ENCODE measurements around the gene ZNF335. TPM values are rescaled to one million over a fixed set of nuclear protein-coding genes. Genes with fewer than 3 reads are reported as not detected.
A peak's percentile ranks its signal among the peaks of the same experiment; 100 is the strongest.

The ZNF335 gene
- total and polyA plus RNA-seq, 11 donors = 5.6 to 14.9 (median 7.5) TPM

DNA sequence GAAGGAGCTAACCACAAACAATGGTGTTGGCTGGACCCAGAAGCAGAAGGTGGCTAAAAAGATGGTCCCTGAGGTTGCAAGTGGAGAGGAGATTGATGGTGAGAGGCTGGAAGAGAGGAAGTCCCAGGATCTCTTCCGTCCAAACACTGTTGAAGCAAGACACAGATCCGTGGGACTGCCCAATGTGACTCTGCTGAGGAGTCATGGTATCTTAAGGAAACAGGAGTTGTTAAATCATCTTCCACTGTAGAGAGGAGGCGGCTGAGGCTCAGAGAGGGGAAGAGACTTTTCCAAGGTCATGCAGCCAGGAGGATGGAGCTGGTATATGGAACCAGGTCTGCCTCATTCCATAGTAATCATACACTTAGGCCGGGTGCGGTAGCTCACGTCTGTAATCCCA lies 4.1 kb upstream of the ZNF335 start:
- H3K9me3 ChIP-seq = no peaks in the 10 kb centered on the region
- H3K36me3 ChIP-seq = no peaks in the 10 kb centered on the region
- no peak overlapping the region for H3K27ac ChIP-seq
- no peak overlapping the region for H3K4me3 ChIP-seq
- ATAC-seq (no peak), DNase-seq (no peak)
- peaks cover 0 to 9% (median 0%) of the 10 kb centered on the region in 12 donors for H3K4me1 ChIP-seq
- intact Hi-C loops (cut with DNase I) = loop anchor here in 3 of 10 donors (10.0 kb wide), 2 partner anchors 109 to 181 kb away; partner anchors contain the start of genes DNTTIP1 (in 2 of the 3), WFDC3 (in 2 of the 3) and NCOA5 (in 1 of the 3)
- H3K27me3 ChIP-seq = peaks cover 0 to 6% (median 0%) of the 10 kb centered on the region in 9 donors
- TF ChIP-seq, protein P1, sequence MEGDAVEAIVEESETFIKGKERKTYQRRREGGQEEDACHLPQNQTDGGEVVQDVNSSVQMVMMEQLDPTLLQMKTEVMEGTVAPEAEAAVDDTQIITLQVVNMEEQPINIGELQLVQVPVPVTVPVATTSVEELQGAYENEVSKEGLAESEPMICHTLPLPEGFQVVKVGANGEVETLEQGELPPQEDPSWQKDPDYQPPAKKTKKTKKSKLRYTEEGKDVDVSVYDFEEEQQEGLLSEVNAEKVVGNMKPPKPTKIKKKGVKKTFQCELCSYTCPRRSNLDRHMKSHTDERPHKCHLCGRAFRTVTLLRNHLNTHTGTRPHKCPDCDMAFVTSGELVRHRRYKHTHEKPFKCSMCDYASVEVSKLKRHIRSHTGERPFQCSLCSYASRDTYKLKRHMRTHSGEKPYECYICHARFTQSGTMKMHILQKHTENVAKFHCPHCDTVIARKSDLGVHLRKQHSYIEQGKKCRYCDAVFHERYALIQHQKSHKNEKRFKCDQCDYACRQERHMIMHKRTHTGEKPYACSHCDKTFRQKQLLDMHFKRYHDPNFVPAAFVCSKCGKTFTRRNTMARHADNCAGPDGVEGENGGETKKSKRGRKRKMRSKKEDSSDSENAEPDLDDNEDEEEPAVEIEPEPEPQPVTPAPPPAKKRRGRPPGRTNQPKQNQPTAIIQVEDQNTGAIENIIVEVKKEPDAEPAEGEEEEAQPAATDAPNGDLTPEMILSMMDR (IDR thresholded peaks at IDR 0.05) = no peak
- TF ChIP-seq POLR2A (IDR thresholded peaks at IDR 0.05) = no peak
- 73 to 86% (median 77%) methylated on average over 6 of the region's 6 CpGs for WGBS, 4 donors

DNA sequence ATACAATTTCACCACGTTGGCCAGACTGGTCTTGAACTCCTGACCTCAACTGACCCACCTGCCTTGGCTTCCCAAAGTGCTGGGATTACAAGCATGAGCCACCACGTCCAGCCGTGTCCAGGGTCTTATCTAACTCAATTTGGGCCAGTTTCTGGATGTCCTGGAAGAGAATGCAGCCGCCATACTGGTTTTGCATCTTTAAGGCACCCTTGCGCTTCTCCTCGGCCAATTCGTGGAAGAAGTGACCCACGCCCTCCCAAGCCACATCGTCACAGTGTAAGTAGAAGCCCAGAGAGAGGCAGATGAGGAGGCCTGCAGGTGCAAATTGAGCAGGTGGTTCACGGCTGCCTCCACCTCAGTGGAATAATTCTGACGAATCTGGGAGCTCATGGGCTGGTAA lies 3.7 kb upstream of the ZNF335 start:
- intact Hi-C loops (cut with DNase I) = loop anchor here in 3 of 10 donors (10.0 kb wide), 2 partner anchors 109 to 181 kb away; partner anchors contain the start of genes DNTTIP1 (in 2 of the 3), WFDC3 (in 2 of the 3) and NCOA5 (in 1 of the 3)
- Histone ChIP-seq H3K27me3 (peaks cover 0 to 6% (median 0%) of the 10 kb centered on the region in 9 donors), H3K4me1 (peaks cover 0 to 13% (median 1%) of the 10 kb centered on the region in 12 donors), H3K9me3 (no peaks in the 10 kb centered on the region), H3K27ac (no peak overlapping the region), H3K36me3 (no peaks in the 10 kb centered on the region), H3K4me3 (no peak overlapping the region)
- DNase-seq (no peak), ATAC-seq (no peak)
- 83 to 87% (median 85%) methylated on average over 11 of the region's 11 CpGs for WGBS, 4 donors
- no peak for TF ChIP-seq POLR2A (IDR thresholded peaks at IDR 0.05)
- TF ChIP-seq, protein P1 (IDR thresholded peaks at IDR 0.05) = no peak

DNA sequence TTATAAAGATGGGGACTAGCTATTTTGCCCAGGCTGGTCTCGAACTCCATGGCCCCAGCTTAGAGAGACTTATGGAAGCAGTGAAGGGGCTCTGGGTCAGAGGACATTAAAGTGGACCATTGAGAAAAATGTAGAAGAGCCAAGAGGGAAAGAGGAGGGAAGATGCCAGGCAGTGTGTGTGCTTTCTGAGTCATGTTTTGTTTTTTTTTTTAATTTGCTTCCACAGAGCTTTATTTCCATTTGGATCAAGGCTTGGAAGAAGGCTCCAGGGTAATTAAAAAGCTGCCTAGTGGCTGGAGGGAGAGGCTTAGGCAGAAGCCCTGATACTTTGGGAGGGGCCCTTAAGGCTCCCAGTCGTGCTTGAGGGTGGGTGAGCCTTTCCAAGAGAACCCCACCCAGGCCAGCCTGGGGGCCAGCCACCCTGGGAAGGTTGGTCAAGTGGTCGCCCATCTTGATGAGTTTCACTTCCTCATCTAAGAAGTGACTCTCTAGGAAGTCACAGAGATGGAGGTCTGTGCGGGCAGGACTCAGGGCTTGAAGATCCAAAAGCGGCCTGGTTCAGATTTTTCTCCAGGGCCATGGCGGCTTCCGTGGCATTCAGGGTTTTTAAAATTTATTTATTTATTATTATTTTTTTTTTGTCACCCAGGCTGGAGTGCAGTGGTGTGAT lies 3.0 kb upstream of the ZNF335 start:
- ATAC-seq (no peak), DNase-seq (no peak)
- no peaks in the 10 kb centered on the region for H3K27me3 ChIP-seq
- TF ChIP-seq, protein P1 (IDR thresholded peaks at IDR 0.05) = no peak
- no peak for TF ChIP-seq POLR2A (IDR thresholded peaks at IDR 0.05)
- H3K27ac ChIP-seq = no peak overlapping the region
- no peak overlapping the region for H3K4me3 ChIP-seq
- no peaks in the 10 kb centered on the region for H3K9me3 ChIP-seq
- no peaks in the 10 kb centered on the region for H3K36me3 ChIP-seq
- intact Hi-C loops (cut with DNase I) = loop anchor here in 5 of 10 donors (5.0 to 10.0 kb wide), 4 partner anchors 43 to 180 kb away; partner anchors contain the start of genes DNTTIP1 (in 2 of the 5), WFDC3 (in 2 of the 5), CTSA (in 1 of the 5) and NCOA5 (in 1 of the 5)
- peaks cover 0 to 20% (median 7%) of the 10 kb centered on the region in 12 donors for H3K4me1 ChIP-seq
- 76 to 82% (median 80%) methylated on average over 7 of the region's 7 CpGs for WGBS, 4 donors

DNA sequence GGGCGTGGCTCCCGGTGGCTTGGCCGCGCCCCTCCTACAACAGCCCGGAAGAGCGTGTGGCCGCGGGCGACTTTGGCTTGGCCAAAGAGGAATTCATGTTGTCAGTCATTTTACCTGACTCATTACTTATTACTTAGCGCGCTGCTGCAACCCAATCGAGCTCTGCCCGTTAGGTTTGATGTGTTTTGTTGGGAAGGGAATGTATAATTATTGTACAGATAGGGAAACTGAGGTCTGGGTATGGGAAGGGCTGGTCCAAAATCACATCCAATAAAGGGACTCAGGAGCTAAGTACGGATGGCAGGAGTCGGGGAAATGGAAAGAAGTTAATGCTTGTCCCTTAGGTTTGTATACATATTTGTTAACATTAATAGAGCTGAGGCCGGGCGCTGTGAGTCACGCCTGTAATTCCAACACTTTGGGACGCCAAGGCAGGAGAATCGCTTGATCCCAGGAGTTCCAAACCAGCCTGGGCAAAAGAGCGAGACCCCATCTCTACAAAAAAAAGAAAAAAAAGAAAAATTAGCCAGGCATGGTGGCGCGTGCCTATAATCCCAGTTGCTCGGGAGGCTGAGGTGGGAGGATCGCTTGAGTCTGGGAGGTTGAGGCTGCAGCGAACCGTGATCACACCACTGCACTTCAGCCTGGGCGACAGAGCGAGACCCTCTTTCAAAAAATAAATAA lies 639 bp upstream of the ZNF335 start:
- intact Hi-C loops (cut with DNase I) = loop anchor here in 5 of 10 donors (1.0 to 10.0 kb wide), 6 partner anchors 37 to 434 kb away; partner anchors contain the start of genes DNTTIP1 (in 2 of the 5), WFDC3 (in 2 of the 5), CTSA (in 1 of the 5) and ELMO2 (in 1 of the 5)
- Histone ChIP-seq H3K27ac (peak overlapping the region; percentile 90 to 100 (median 98)), H3K27me3 (no peaks in the 10 kb centered on the region), H3K9me3 (no peaks in the 10 kb centered on the region), H3K4me1 (peaks cover 0 to 35% (median 13%) of the 10 kb centered on the region in 12 donors), H3K36me3 (peaks cover 0 to 21% (median 19%) of the 10 kb centered on the region in 9 donors), H3K4me3 (peak overlapping the region; percentile 70 to 97 (median 84))
- ATAC-seq (no peak), DNase-seq (no peak)
- 43 to 55% (median 45%) methylated on average over 24 to 29 of the region's 29 CpGs for WGBS, 4 donors
- TF ChIP-seq POLR2A (IDR thresholded peaks at IDR 0.05) = no peak
- TF ChIP-seq, protein P1 (IDR thresholded peaks at IDR 0.05) = no peak
